ENCODE results near the gene ZNF783.
"Not testable (repeated sequence)": the region's sequence is repeated elsewhere in the genome, so short reads cannot be mapped to it uniquely, and the experiment has no call there.

Gene ZNF783

DNA sequence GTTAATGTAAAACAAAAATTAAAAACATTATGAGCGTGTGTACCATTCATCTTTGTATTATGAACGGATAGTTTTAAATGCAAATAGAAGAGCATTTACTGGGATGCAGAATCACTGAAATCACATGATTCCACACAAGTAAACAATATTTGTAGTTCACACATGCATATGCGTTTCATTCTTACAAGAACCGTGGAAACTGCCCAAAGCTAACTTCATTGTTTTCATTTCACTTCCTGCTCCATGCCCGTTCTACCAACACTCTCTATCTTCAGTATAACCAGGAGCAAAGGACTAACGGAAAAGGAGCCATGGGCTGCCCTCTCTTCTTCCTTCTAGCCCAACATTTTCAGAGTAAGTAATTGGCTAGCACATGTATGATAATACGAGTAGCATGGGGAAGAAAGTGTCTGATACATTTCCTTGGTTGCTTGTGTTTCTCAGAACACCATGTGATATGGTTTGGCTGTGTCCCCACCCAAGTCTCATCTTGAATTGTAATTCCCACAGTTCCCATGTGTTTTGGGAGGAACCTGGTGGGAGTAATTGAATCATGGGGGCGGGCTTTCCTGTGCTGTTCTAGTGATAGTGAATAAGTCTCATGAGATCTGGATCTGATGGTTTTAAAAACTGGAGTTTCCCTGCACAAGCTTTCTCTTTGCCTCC is 38.8 kb downstream of the ZNF783 start:
- no peak for DNase-seq (ENCODE audit: low spot score)

DNA sequence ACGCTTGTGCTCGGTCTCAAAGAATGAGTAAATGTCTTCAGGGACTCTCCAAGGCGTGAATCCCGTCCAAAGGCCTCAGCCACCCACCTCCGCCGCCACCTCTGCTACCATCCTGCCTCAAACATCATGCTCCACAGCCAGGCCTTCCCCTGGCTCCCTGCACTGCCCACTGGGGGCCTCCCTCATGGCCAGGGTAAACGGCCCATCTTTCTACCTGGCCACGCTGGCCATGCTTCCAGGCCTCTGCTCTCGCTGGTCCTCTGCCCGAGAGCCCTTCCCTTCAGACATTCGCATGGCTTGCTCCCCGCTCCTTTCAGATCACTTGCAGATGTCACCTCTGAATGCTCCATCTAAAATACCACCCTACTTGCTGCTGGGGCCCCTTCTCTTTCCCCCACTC is 40.2 kb downstream of the ZNF783 start:
- DNase-seq (ENCODE audit: low spot score), result no peak

DNA sequence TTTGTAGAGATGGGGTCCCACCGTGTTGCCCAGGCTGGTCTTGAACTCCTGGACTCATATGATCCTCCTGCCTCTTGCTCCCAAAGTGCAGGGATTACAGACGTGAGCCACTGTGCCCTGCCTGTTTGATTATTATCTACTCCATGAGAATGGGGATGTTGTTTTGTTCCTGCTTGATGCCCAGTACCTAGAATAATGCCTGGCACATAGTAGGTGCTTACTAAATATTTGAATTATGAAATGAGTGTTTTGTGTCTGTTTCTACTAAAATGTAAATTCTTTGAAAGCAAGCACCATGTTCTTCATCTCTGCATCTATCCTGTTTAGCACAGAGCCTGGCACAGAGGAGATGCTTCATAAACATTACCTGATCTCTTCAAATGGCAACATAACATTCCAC is 40.9 kb downstream of the ZNF783 start:
- DNase-seq (ENCODE audit: low spot score), result no peak

DNA sequence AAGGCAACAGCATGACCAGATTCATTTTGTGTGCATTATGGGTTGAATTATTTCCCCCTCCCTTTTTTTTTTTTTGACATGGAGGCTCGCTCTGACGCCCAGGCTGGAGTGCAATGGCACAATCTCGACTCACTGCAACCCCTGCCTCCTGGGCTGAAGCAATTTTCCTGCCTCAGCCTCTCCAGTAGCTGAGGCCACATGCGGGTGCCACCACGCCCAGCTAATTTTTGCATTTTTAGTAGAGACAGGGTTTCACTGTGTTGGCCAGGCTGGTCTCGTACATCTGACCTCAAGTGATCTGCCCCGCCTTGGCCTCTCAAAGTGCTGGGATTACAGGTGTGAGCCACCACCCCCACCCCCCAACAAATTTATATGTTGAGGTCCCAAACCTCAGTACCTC is 42.0 kb downstream of the ZNF783 start:
- no peak for DNase-seq (ENCODE audit: low spot score)

DNA sequence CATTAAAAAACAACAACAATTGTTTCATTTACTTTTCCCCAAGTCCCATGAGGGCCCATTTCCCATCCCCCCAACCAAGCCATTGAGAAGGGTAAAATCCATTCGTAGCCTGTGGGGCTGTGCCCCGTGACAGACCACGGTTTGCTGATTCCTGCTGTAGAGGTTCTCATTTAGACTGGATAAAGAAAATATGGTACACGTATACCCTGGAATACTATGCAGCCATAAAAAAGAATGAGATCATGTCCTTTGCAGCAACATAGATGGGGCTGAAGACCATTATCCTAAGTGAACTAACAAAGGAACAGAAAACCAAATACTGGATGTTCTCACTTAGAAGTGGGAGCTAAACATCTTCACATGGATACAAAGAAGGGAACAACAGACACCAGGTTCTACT is 44.9 kb downstream of the ZNF783 start:
- no peak for DNase-seq (ENCODE audit: low spot score)

DNA sequence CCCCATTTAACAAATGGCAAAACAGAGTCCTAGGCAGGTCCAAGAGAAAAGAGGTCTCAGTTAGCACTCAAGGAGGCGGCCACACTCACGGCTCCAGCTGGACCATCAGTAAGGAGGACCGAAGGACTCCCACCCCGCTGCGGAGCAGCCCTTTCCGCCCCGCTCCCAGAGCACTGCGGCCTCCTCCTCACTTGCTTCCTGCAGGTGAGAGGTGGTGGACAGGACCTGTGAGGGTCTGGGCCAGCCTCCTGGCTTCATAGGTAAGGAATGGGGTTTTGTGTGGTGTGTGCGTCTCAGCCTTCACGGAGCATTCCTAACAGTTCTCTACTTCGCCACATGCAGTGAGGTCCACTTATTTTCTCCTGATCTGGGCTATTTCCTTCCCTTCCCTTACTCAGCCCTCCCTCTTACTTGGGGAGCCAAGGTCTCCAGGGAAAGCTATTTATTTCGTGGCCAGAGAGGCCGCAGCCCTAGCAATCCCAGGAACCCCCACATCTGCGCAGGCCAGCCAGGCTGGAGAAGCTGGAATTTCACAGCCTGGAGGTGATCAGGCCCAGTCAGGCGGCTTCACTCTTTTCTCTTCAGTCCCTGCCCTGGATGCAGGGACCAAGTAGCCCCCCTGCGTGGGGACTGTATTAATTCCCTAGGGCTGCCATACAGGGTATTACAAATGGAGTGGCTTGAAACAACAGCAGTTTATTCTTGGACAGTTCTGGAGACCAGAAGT is 45.9 kb downstream of the ZNF783 start:
- no peak for DNase-seq (ENCODE audit: low spot score)

DNA sequence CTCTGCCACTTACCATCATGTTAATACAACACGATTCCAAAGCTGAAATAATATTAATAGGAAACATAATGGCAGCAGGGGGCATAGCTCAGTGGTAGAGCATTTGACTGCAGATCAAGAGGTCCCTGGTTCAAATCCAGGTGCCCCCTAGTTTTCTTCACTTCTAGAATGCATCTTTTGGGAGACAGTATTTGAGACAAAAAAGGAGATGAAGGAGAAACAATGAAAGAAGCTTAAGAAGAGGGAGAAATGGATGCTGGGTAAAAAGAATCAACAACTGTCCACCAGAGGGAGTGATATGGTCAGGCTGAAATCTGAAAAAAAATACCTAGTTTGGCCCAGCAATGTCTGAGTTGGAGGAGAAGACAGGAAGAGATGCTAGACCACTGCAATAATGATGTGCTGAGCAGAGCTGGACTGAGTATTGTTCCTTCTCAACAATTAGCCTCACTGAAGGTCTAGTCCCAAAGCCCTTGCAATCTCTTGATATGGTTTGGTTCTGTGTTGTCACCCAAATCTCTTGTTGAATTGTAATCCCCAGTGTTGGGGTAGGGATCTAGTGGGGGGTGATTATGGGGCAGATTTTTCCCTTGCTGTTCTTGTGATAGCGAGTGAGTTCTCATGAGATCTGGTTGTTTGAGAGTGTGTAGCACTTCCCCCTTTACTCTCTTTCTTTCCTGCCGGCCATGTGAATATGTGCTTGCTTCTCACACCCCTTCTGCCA is 48.3 kb downstream of the ZNF783 start:
- peak; percentile 7 for DNase-seq (ENCODE audit: low spot score)

DNA sequence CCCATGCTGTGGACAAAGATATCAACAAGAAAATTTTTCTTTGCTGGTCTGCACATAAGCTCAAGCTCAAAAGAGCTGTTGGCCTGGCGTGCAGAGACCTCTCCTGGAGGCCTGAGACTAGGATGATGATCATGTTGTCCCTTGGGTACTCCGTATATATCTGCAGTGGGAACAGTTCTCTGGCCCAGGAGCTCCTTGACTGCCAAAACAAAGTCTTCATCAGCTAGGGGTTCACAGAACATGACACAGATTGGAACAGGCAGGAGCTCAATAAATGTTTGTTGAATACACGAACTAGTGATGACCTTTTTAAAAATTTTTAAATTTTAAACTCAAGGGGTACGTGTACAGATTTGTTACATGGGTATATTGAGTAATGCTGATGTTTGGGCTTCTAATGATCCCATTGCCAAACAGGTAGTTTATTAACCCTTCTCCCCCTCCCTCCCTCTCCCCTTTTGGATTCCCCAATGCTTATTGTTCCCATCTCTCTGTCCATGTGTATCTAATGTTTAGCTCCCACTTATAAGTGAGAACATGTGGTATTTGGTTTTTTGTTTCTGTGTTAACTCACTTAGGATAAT is 49.1 kb downstream of the ZNF783 start:
- no peak for DNase-seq (ENCODE audit: low spot score)

DNA sequence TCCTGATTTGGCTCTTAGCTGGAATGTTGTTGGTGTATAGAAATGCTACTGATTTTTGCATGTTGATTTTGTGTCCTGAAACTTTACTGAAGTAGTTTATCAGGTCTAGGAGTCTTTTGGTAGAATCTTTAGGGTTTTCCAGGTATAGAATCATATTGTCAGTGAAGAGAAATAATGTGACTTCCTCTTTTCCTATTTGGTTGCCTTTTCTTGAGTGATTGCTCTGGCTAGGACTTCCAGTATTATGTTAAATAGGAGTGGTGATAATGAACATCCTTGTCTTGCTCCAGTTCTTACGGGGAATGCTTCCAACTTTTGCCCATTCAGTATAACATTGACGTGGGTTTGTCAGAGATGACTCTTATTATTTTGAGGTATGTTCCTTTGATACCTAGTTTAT is 52.0 kb downstream of the ZNF783 start:
- no peak for DNase-seq (ENCODE audit: low spot score)

DNA sequence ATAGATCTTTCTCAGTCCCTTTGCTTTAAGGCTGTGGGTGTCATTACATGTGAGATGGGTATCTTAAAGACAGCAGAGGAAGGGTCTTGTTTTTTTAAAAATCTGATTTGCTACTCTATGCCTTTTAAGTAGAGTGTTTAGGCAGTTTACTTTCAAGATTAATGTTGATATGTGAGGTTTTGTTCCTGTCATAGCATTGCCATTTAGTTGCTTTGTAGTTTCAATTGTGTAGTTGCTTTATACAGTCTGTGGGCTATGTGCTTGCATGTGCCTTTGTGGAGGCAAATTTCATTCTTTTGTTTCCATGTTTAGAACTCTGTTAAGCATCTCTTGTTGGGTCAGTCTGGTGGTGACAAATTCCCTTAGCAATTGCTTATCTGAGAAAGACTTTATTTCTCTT is 54.6 kb downstream of the ZNF783 start:
- DNase-seq (ENCODE audit: low spot score), result no peak

DNA sequence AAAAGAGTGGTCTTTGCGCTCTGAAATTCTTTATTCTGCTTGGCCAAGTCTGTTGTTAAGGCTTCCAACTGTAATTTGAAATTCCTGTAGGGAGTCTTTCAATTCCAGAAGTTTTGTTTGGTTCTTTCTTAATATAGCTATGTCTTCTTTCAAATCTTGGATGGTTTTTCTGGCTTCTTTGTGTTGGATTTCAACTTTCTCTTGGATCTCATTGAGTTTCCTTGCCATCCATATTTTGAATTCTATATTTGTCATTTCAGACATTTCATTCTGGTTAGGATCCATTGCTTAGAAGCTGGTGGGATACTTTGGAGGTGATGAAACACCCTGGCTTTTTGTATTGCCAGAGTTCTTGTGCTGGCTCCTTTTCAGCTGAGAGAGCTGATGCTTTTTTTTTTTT is 55.5 kb downstream of the ZNF783 start:
- DNase-seq (ENCODE audit: low spot score), result no peak

DNA sequence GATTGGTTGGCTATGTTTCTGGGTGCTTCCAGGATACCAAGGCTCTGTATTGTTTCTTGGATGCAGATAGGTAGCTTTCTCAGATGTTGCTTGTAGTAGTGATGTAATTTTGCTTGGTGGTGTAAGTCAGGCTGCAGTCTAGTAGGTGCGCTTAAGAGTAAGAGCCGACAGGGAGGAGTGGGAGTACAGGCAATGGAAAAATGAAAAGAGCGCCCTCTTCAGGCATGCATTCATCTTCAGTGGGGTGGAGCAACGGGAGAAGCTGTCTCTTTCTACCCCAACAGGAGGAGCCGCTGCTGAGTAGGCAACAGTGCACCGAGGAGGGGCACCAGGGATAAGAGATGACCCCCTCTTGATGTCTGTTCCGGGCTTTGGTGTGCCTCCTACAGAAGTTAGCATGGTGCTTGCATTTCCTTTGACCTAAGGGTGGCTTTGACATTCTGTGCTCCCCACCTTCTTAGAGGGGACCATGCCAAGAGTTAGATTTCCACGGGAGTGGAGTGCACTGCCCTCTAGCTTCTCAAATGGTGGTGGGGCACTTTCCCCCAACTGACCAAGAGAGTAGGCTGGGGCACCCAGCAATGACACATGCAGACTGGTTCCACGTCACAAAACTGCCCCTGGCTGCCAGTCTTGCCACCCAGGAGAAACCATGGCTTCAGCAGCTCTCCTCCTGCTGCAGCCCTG is 56.1 kb downstream of the ZNF783 start:
- DNase-seq (ENCODE audit: low spot score), result no peak

DNA sequence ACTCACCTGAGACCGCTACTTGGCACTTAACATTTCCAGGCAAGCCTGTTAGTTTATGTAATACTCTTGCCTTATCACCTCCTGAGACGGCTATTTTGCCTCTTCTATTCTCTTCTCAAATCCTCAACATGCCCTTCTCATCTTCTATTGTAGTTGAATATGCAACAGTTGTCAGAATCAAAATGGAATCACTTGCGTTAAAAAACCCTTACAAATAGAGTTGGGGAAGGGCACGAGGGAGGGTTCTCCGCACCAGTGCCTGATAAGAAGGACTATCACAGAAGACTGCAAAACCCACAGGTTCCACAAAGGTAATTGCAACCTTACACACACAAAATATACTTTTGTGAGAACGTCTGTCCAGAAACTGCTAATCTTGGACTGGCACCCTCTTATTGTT is 57.4 kb downstream of the ZNF783 start:
- no peak for DNase-seq (ENCODE audit: low spot score)

DNA sequence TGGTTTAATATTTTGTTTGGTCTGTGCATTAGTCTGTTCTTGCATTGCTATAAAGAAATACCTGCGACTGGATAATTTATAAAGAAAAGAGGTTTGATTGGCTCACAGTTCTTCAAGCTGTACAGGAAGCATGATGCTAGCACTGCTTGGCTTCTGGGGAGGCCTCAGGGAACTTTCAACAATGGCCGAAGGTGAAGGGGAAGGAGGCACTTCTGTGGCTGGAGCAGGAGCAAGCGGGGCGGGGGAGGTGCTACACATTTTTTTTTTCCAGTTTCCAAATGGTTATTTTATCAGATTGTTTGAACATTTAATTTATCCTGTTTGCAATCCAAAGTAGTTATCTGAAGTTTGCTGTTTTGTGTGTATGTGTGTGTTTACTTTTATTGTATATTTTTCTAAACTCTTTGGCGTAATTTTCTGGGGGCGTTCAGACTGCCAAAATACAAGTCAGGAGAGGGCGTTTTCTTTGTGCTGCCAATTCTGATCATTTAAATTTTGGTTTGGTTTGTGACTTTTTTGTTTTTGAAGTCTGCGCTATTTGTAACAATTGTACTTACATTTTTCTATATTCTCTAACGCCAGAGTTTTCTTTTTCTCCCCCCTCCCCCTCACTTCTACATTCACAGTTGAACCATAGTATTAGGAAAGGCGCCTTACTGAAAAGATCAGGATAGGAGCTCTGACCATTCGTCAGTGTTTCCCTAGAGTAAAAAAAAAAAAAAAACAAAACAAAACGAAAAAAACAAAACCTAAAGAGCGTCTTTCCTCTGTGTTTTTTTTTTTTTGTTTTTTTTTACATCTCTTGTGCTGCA is 58.5 kb downstream of the ZNF783 start:
- no peak for DNase-seq (ENCODE audit: low spot score)

DNA sequence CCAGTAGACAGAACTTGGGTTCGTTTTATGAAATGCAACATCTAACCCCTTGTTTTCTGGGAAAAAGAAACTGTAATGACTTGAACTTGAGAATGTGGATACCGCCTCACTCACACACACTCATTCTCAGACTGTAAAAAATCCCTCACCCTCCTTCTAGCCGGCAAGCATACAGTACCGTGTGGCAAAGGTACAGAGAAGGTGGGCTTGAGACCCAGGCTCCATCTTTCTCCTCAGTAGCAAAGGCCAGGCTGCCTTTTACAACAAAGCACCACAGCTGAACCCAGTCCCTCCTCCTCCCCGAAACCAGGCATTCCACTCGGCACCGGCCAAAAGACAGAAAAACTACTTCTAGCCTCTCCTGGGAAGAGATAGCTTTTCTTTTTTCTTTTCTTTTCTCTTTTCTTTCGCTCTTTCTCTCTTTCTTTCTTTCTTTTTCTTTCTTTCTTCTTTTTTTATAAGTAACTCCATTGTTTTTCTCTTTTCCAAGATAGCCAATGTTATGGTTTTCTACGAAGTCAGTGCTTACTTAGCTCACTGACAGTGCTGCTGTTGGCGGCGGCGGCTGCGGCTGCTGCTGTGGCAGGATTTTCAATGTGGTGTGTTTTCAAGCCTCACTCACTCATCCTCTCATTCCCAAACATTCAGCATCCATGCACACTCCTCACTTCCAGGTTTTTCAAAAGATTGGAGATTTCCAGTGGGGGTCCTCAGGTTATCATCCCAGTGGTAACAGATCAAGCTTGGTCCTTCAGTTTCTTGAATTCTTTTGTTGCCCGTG is 59.3 kb downstream of the ZNF783 start:
- DNase-seq (ENCODE audit: low spot score), result not testable (repeated sequence)

DNA sequence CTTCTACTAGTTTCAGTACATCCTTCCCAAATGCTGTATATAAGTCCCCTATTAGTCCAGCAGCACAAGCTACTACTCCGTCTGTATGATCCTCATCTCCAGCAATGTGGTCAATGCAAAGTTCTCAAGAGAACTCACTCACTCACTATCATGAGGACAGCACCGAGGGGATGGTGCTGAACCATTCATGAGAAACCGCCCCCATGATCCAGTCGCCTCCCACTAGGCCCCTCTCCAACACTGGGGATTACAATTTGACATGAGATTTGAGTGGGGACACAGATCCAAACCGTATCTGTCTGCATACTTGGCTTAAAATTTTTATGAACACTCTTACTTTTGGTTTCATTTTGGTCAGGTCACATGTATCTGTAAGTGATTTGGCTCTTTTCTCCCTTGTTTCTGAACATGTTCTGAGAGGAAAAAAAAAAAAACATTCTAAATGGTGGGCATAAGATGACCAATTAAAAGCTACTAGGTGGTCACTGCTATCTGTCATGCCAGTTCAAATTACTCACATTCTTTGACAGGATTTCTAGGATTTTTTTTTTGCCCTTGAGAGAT is 60.1 kb downstream of the ZNF783 start:
- no peak for DNase-seq (ENCODE audit: low spot score)

DNA sequence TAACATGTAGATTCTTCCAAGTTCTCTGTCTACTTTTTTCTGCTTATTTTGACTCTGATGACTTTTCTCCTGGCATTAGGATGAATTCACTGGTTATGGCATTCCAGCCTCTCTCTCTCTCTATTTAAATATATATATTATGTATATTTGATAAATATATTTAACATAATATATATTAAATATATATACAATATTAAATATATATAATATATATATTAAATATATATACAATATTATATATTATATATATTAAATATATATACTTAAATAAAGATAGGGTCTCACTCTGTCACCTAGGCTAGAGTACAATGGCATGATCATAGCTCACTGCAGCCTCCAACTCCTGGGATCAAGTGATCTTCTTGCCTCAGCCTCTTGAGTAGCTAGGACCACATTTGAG is 60.7 kb downstream of the ZNF783 start:
- no peak for DNase-seq (ENCODE audit: low spot score)

DNA sequence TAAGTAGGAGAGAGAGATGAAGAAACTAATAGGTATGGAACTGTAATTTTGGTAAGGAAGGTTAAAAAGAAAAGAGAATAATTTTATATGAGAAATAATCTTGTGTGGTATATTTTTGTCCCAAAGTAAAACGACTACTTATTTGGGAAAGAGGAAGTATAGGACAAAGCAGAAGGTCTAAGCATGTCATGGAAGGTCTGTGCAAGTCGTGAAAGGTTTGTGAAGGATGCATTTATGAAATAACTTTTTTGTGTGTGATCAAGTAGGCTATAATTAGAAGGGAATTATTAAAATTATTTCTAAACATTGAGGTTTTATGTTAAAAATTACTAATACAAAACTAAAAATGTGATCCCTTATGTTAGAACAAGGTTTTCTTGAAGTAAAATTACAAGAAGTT is 63.3 kb downstream of the ZNF783 start:
- DNase-seq (ENCODE audit: low spot score), result no peak

DNA sequence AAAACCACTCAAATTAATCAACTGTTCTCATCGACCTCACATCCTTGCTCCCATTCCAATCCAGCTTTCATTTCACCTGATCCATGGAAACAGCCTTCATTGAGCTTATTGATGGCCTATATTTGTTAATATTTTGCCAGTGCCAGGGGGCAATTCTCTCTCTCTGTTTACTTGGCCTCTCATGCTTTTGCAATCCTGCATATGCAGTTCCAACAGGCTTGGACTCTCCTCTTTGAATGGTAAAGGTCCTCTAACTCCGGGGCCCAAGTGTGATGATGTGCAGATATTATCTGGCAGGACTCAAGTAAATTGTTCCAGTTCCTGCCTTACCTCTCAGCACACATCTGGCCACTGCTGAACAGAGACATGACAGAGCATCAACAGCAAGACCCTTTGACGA is 67.3 kb downstream of the ZNF783 start:
- DNase-seq (ENCODE audit: low spot score), result no peak

DNA sequence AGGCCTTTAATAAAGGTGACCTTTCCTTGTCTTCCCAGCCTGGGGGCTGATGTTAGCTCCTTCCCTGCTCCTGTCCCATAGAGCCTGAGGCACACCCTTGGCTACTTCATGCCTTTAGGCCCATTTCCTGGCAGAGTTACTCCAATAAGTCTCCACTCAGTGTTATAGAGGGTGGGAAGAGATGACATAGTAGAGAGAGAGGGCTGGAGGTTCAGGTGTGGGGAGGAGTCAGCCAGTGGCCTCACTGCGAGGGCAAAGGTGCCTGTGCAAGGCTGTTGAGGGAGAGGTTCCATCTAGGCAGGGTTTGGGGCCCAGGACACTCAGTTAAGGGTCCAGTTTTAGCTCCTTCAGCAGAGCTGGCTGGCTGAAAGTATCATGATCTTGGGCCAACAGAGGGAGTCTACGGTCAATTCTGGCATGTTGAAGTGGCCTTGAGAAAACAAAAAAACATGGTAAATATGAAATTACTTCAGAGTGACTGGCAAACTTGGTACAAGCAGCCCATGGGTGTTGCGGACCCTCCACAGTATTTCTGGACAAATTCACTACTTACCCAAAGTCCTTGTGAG is 67.9 kb downstream of the ZNF783 start:
- DNase-seq (ENCODE audit: low spot score), result no peak

Data from putamen (tissue), 1 donor.